Middle frontal gyrus (tissue), 1 donor: ENCODE results near the gene SPTLC3.

Experiments used
- DNase-seq: peaks from one replicate; pipeline ENCODE4 v3.0.0-alpha.2; 2015; ENCODE audit warnings: low spot score; ENCODE audit errors: extremely low spot score

SPTLC3 gene

GRCh38 chr20:13029687-13030375 lies 21.1 kb downstream of the SPTLC3 start:
- DNase-seq, result no peak

- DNase-seq, result no peak
Measured at GRCh38 chr20:13031751-13032150, 23.0 kb downstream of the SPTLC3 start.

GRCh38 chr20:13034115-13034514 lies 25.3 kb downstream of the SPTLC3 start:
- no peak for DNase-seq

- DNase-seq, result no peak
Measured at GRCh38 chr20:13034936-13035335, 26.2 kb downstream of the SPTLC3 start.

- DNase-seq, result no peak
Measured at GRCh38 chr20:13035399-13036152, 26.8 kb downstream of the SPTLC3 start.

- no peak for DNase-seq
Measured at GRCh38 chr20:13037727-13038126, 29.0 kb downstream of the SPTLC3 start.

DNA sequence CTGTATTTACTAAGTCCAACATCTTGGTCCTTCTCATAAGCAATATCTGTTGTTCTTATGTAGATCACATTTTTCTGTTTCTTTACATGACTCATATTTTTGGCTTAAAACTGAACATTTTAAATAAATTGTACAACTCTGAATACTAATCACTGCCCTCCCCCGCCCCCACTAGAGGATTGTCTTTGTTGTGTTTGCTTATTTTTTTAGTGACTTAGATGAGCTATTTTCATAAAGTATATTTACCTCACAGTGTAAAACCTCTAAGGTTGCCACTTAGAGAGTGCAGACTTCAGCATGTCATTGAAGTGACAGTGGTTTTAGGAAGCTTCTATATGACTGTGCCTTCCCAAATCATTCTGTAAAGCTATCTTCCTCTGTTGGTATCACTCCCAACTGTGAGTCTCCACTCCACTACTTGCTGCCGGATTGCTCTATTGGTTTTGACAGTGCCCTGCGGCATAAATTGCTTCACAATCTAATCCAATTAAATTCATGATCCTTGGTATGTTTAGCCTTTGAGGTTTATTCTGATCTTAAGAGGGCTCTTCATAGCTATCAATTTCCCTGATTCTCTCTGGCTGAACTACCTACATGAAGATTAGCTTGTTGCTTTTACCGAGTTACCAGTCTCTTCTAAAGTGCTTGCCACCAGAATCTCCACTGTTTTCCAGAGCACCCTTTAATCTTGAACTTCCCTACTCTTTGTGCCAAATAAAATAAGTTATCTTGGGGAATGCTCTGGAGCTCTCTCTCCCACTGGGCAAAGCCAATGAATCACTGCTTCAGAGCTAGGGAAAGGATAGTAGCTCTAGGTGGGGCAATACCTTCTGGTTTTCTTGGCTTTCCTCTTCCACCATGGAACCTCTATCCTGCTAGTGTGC lies 33.0 kb downstream of the SPTLC3 start:
- no peak for DNase-seq

DNA sequence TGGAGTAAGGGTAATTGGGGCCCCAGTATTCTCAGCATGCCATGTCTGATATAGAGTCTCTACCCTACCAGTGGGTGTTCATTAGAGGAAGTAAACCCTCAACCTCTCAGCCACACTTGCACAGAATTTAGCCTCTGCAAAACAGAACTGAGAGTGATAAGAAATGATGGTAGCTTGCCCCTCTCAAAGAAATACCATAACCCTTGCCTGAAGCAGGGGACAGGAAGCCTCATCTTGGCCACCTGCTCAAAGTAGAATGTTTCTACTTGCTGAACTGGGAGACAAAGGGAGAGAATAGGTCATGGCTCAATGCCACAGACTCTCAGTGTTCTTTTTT lies 33.7 kb downstream of the SPTLC3 start:
- DNase-seq, result no peak

- no peak for DNase-seq
Measured at GRCh38 chr20:13046409-13046808, 37.6 kb downstream of the SPTLC3 start.

GRCh38 chr20:13054011-13054410 lies 45.2 kb downstream of the SPTLC3 start:
- no peak for DNase-seq

- DNase-seq, result no peak
Measured at GRCh38 chr20:13058666-13059389, 50.1 kb downstream of the SPTLC3 start.

- DNase-seq, result no peak
Measured at GRCh38 chr20:13059398-13060136, 50.8 kb downstream of the SPTLC3 start.

DNA sequence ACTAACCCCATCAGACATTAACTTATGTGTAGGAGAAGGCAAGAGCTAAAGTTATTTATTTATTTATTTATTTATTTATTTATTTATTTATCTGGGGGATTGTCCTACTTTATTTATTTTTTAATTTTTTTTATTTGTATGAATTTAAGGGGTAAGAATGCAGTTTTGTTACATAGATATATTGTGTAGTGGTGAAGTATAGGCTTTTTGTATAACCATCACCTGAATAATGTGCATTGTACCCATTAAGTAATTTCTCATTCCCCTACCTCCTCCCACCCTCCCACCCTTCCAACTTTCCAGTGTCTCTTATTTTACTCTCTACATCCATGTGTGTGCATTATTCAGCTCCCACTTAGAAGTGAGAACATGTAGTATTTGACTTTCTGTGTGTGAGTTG lies 51.6 kb downstream of the SPTLC3 start:
- no peak for DNase-seq

DNA sequence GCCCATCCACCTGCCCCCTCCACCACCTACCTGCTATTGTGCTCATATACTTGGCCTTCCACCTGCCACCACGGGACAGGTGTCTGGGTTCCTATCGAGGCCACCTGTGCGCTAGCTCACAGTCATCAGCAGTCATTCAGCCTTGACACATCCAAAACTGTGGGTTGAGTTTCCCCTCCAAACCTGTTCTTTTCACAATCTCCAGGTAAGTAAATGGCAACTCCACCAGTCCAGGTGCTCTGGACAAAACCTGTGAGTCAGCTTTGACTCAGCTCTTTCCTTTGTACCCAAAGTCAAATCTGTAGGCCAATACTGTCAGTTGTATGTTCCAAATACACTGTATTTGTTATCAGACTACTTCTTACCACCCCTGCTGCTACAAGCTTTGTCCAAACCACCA lies 52.6 kb downstream of the SPTLC3 start:
- no peak for DNase-seq

GRCh38 chr20:13062789-13063188 lies 54.0 kb downstream of the SPTLC3 start:
- no peak for DNase-seq

- no peak for DNase-seq
Measured at GRCh38 chr20:13068336-13068735, 59.6 kb downstream of the SPTLC3 start.

DNA sequence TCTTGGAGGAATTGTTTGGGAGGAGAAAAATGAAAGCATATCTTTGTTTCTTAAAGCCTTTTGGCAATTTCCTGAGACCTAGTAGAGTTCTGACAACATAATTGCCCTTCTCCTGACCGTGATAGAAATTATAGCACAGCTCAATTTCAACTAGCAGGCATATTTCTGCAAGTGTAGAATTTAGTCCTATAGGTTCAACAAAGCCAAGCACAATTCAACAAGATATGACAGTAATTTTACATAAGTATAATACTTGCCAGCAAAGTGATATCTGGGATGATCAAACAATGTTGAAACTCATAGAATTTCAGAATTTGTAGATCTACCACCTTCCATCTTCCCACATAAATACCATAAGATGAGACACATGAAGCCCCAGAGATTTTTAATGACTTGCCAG lies 73.1 kb downstream of the SPTLC3 start:
- no peak for DNase-seq

- no peak for DNase-seq
Measured at GRCh38 chr20:13082378-13082777, 73.6 kb downstream of the SPTLC3 start.

- no peak for DNase-seq
Measured at GRCh38 chr20:13085275-13085674, 76.5 kb downstream of the SPTLC3 start.

GRCh38 chr20:13089950-13090469 lies 81.2 kb downstream of the SPTLC3 start:
- no peak for DNase-seq

- no peak for DNase-seq
Measured at GRCh38 chr20:13092111-13092510, 83.3 kb downstream of the SPTLC3 start.
